GM19468 (cell line): ENCODE results near the gene XAGE2.

Experiments
- ATAC-seq: cut with Tn5 transposase; IDR thresholded peaks from one replicate; pipeline ENCODE4 v1.9.1; 2021; ENCODE audit warnings: mild to moderate bottlenecking, moderate library complexity, moderate number of reproducible peaks; ENCODE audit not compliant: unreplicated experiment; ENCODE audit errors: extremely low read depth

XAGE2 gene

GRCh38 chrX:52422884-52423283 is 54.1 kb downstream of the XAGE2 start:
- ATAC-seq: no peak

- ATAC-seq: no peak
These were observed 55.8 kb downstream of the XAGE2 start for GRCh38 chrX:52424656-52425055.
